Upper lobe of left lung (tissue), 4 donors: ENCODE measurements around the gene POTEF.
"Not testable (repeated sequence)": the region's sequence is repeated elsewhere in the genome, so short reads cannot be mapped to it uniquely, and the experiment has no call there.

Experiments
- CTCF ChIP-seq, 6 experiments: fragments of 450-650 bp in 4 of 6; fragments of 200-600 bp in 2 of 6; sonication (generic) in 2 of 6; IDR thresholded peaks; one replicate each; pipeline ENCODE4 v1.5.1; 2016 to 2019; ENCODE audit warnings: antibody characterized with exemption in 6 of 6
- POLR2A ChIP-seq, 4 donors: fragments of 450-650 bp; IDR thresholded peaks; one replicate each; pipeline ENCODE4 v1.5.1; 2016 to 2017; ENCODE audit warnings: antibody characterized with exemption in 4 of 4, mild to moderate bottlenecking in 2 of 4

- not testable (repeated sequence) for TF ChIP-seq CTCF, POLR2A (IDR thresholded peaks at IDR 0.05)
Observed at GRCh38 chr2:130127726-130128125, 1.3 kb downstream of the POTEF start.
